Astrocyte (in vitro differentiated cells and primary cell): ENCODE data around the gene ZNF277. TPM values are rescaled to one million over a fixed set of nuclear protein-coding genes. Genes with fewer than 3 reads are reported as not detected.

Source experiments
- DNase-seq: peaks from one replicate; pipeline ENCODE4 v3.0.0-alpha.2; 2010; ENCODE audit warnings: low read depth
- FAIRE-seq: peaks from 2 replicates; lab custom pipeline; 2011; peaks lifted over from hg19 to GRCh38; lab: Jason Lieb, UNC
- H2AFZ ChIP-seq: 2 replicates; pipeline ENCODE4 v1.6.0; 2012; ENCODE audit warnings: low read depth, low read length, inconsistent platforms
- H3K27ac ChIP-seq: 2 replicates; pipeline ENCODE4 v1.5.1; 2011; ENCODE audit warnings: low read depth, low read length, inconsistent platforms
- H3K27me3 ChIP-seq: 2 replicates; pipeline ENCODE4 v1.6.0; 2011; ENCODE audit warnings: low read length, inconsistent platforms; ENCODE audit not compliant: insufficient read depth
- H3K36me3 ChIP-seq: 2 replicates; pipeline ENCODE4 v1.5.1; 2011; ENCODE audit warnings: low read length, inconsistent platforms; ENCODE audit not compliant: insufficient read depth
- H3K4me1 ChIP-seq: 2 replicates; pipeline ENCODE4 v1.5.1; 2011; ENCODE audit warnings: low read length, inconsistent platforms; ENCODE audit not compliant: insufficient read depth
- H3K4me2 ChIP-seq: 2 replicates; pipeline ENCODE4 v1.6.0; 2012; ENCODE audit warnings: low read length, inconsistent platforms
- H3K4me3 ChIP-seq: 2 replicates; pipeline ENCODE4 v1.5.1; 2011; ENCODE audit warnings: low read depth, mild to moderate bottlenecking, low read length, inconsistent platforms; ENCODE audit not compliant: insufficient read depth
- H3K79me2 ChIP-seq: 2 replicates; pipeline ENCODE4 v1.6.0; 2012; ENCODE audit warnings: mild to moderate bottlenecking, low read length, inconsistent platforms; ENCODE audit not compliant: insufficient read depth
- H3K9ac ChIP-seq: 2 replicates; pipeline ENCODE4 v1.6.0; 2012; ENCODE audit warnings: mild to moderate bottlenecking, low read length, inconsistent platforms
- H3K9me3 ChIP-seq: 2 replicates; pipeline ENCODE4 v1.5.1; 2012; ENCODE audit warnings: low read depth, mild to moderate bottlenecking, low read length, inconsistent platforms; ENCODE audit not compliant: insufficient read depth
- H4K20me1 ChIP-seq: 2 replicates; pipeline ENCODE4 v1.6.0; 2012; ENCODE audit warnings: low read length, inconsistent platforms; ENCODE audit not compliant: insufficient read depth
- H3K27ac Mint-ChIP-seq: one replicate; pipeline ENCODE4 v1.8.0; 2021; ENCODE audit warnings: mild to moderate bottlenecking, mixed read lengths; ENCODE audit not compliant: unreplicated experiment
- H3K27me3 Mint-ChIP-seq: one replicate; pipeline ENCODE4 v1.8.0; 2021; ENCODE audit warnings: low read depth, mixed read lengths; ENCODE audit not compliant: unreplicated experiment
- H3K36me3 Mint-ChIP-seq: one replicate; pipeline ENCODE4 v1.8.0; 2021; ENCODE audit warnings: low read depth, mixed read lengths; ENCODE audit not compliant: unreplicated experiment
- H3K4me1 Mint-ChIP-seq: one replicate; pipeline ENCODE4 v1.8.0; 2021; ENCODE audit warnings: low read depth, mixed read lengths; ENCODE audit not compliant: unreplicated experiment
- H3K4me3 Mint-ChIP-seq: one replicate; pipeline ENCODE4 v1.8.0; 2021; ENCODE audit warnings: mild to moderate bottlenecking, moderate library complexity, mixed read lengths; ENCODE audit not compliant: unreplicated experiment
- H3K9me3 Mint-ChIP-seq: one replicate; pipeline ENCODE4 v1.8.0; 2021; ENCODE audit warnings: mild to moderate bottlenecking, mixed read lengths; ENCODE audit not compliant: unreplicated experiment
- CTCF ChIP-seq: IDR thresholded peaks from 2 replicates; pipeline ENCODE4 v1.5.1; 2011; ENCODE audit warnings: low read depth, mild to moderate bottlenecking, inconsistent platforms, low read length, moderate library complexity; ENCODE audit not compliant: insufficient read depth
- EZH2 ChIP-seq: IDR thresholded peaks from 2 replicates; pipeline ENCODE4 v1.6.1; 2012; ENCODE audit warnings: mild to moderate bottlenecking, low read length, inconsistent platforms; ENCODE audit not compliant: insufficient read depth
- total RNA-seq: library from RNA; stranded (reverse); gene quantifications from 2 replicates; pipeline ENCODE4 v1.2.1, GENCODE V29; 2021

ZNF277 gene
- total RNA-seq, 1 donor from 2014 or later, result 23.0 TPM

- Mint-ChIP-seq H3K4me3 (no peak overlapping the region), H3K4me1 (no peaks in the 10 kb centered on the region), H3K36me3 (no peaks in the 10 kb centered on the region), H3K27ac (no peak overlapping the region), H3K27me3 (no peaks in the 10 kb centered on the region), H3K9me3 (no peaks in the 10 kb centered on the region)
- Histone ChIP-seq H3K4me3 (no peak overlapping the region), H2AFZ (no peak overlapping the region), H3K9ac (no peak overlapping the region), H3K79me2 (no peaks in the 10 kb centered on the region), H3K4me2 (no peak overlapping the region), H3K36me3 (no peaks in the 10 kb centered on the region), H3K27me3 (no peaks in the 10 kb centered on the region), H4K20me1 (peaks cover 3% of the 10 kb centered on the region), H3K27ac (no peak overlapping the region), H3K4me1 (no peaks in the 10 kb centered on the region), H3K9me3 (no peaks in the 10 kb centered on the region)
- FAIRE-seq (no peak), DNase-seq (no peak)
- TF ChIP-seq CTCF (no peak), EZH2 (no peak)
Observed at GRCh38 chr7:112279042-112279441, 72.5 kb downstream of the ZNF277 start.

GRCh38 chr7:112280267-112280666 lies 73.8 kb downstream of the ZNF277 start:
- no peaks in the 10 kb centered on the region for H3K9me3 Mint-ChIP-seq
- TF ChIP-seq CTCF (no peak), EZH2 (no peak)

GRCh38 chr7:112282476-112283188 lies 76.1 kb downstream of the ZNF277 start:
- H3K27me3 ChIP-seq, result no peaks in the 10 kb centered on the region
- H2AFZ ChIP-seq, result no peak overlapping the region
- H3K4me1 ChIP-seq, result no peaks in the 10 kb centered on the region
- no peaks in the 10 kb centered on the region for H3K36me3 ChIP-seq
- peaks cover 2% of the 10 kb centered on the region for H3K4me1 Mint-ChIP-seq
- H3K27ac Mint-ChIP-seq, result no peak overlapping the region
- no peak overlapping the region for H3K4me3 ChIP-seq
- peaks cover 3% of the 10 kb centered on the region for H4K20me1 ChIP-seq
- DNase-seq (no peak), FAIRE-seq (no peak)
- H3K4me3 Mint-ChIP-seq, result no peak overlapping the region
- no peaks in the 10 kb centered on the region for H3K36me3 Mint-ChIP-seq
- no peak for TF ChIP-seq EZH2
- TF ChIP-seq CTCF, result no peak
- no peak overlapping the region for H3K9ac ChIP-seq
- H3K27ac ChIP-seq, result no peak overlapping the region
- H3K79me2 ChIP-seq, result no peaks in the 10 kb centered on the region
- no peak overlapping the region for H3K4me2 ChIP-seq
- H3K27me3 Mint-ChIP-seq, result no peaks in the 10 kb centered on the region
- H3K9me3 ChIP-seq, result no peaks in the 10 kb centered on the region
- no peaks in the 10 kb centered on the region for H3K9me3 Mint-ChIP-seq

More at GRCh38 chr7:112280267-112280666, 73.8 kb downstream of the ZNF277 start:
- Histone ChIP-seq H3K36me3 (no peaks in the 10 kb centered on the region), H3K4me2 (no peak overlapping the region), H3K9me3 (no peaks in the 10 kb centered on the region), H3K79me2 (no peaks in the 10 kb centered on the region), H4K20me1 (peaks cover 3% of the 10 kb centered on the region), H3K9ac (no peak overlapping the region), H2AFZ (no peak overlapping the region), H3K27me3 (no peaks in the 10 kb centered on the region), H3K4me3 (no peak overlapping the region), H3K27ac (no peak overlapping the region), H3K4me1 (no peaks in the 10 kb centered on the region)
- DNase-seq (no peak), FAIRE-seq (no peak)
- no peaks in the 10 kb centered on the region for H3K36me3 Mint-ChIP-seq
- no peaks in the 10 kb centered on the region for H3K4me1 Mint-ChIP-seq
- H3K4me3 Mint-ChIP-seq, result no peak overlapping the region
- H3K27ac Mint-ChIP-seq, result no peak overlapping the region
- H3K27me3 Mint-ChIP-seq, result no peaks in the 10 kb centered on the region
